ENCODE data around the gene ASIC2. TPM values are rescaled to one million over a fixed set of nuclear protein-coding genes. Genes with fewer than 3 reads are reported as not detected.

The ASIC2 gene
- total and polyA plus RNA-seq, 2 donors from 2014 or later, result 0.60 to 2.9 TPM

DNA sequence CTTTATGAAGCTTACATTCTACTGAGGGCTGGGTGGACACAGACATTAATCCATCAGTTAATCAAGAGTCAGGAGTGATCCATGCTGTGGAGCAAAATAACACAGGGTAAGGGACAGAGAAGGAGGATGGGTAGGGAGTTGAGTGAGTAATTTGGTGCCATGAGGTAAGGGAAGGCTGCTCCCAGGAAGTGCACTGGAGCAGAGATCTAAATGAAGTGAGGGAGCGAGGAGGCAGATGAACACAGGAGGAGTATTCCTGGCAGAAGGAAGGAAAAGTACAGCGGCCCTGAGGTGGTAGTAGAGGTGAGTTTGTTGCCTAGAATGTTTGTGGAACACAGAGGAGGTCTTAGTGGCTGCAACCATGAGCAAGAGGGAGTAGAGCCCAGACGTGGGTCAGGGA is 34.8 kb downstream of the ASIC2 start:
- no peaks in the 10 kb centered on the region for H3K9me3 ChIP-seq (ENCODE audit: control insufficient read depth in 2 of 3, insufficient read depth in 1 of 3, low read length in 3 of 3)
- H3K9ac ChIP-seq (ENCODE audit: low read length in 3 of 3), result no peak overlapping the region
- TF ChIP-seq, protein P1, sequence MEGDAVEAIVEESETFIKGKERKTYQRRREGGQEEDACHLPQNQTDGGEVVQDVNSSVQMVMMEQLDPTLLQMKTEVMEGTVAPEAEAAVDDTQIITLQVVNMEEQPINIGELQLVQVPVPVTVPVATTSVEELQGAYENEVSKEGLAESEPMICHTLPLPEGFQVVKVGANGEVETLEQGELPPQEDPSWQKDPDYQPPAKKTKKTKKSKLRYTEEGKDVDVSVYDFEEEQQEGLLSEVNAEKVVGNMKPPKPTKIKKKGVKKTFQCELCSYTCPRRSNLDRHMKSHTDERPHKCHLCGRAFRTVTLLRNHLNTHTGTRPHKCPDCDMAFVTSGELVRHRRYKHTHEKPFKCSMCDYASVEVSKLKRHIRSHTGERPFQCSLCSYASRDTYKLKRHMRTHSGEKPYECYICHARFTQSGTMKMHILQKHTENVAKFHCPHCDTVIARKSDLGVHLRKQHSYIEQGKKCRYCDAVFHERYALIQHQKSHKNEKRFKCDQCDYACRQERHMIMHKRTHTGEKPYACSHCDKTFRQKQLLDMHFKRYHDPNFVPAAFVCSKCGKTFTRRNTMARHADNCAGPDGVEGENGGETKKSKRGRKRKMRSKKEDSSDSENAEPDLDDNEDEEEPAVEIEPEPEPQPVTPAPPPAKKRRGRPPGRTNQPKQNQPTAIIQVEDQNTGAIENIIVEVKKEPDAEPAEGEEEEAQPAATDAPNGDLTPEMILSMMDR (IDR thresholded peaks at IDR 0.05; ENCODE audit: borderline replicate concordance, extremely low read depth, insufficient read depth), result no peak
- H3K4me1 ChIP-seq (ENCODE audit: control insufficient read depth in 2 of 3, insufficient read depth in 2 of 3, low read depth in 1 of 3, low read length in 3 of 3), result no peaks in the 10 kb centered on the region
- H3K27me3 ChIP-seq (ENCODE audit: control insufficient read depth, insufficient read depth, low read length), result no peaks in the 10 kb centered on the region
- H3K36me3 ChIP-seq (ENCODE audit: control insufficient read depth in 2 of 3, insufficient read depth in 3 of 3, low read length in 3 of 3), result no peaks in the 10 kb centered on the region
- intact Hi-C loops (cut with DNase I), result no loop called here
- FAIRE-seq (no peak), DNase-seq (no peak)
- H3K4me3 ChIP-seq (ENCODE audit: low read length in 3 of 3), result no peak overlapping the region
- no peak overlapping the region for H3K27ac ChIP-seq (ENCODE audit: low read depth in 2 of 2, low read length in 2 of 2)

DNA sequence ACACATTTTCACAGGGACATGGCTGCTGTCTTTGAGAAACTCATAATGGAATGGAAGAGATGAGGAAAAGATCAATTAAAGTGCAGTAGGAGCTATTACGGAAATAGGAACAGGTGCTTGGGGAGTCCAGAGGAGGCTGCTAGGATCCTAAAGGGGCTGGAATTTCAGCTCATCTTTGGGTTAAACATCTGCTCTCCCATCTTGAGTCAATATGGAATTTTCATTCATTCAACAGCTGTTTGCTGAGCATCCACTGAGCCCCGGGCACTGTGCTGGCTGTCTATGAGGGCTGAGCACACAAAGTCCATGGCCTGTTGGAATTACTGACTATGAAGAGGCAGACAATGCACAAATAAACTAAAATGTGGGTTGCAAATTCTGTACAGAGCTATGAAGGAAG is 47.9 kb downstream of the ASIC2 start:
- intact Hi-C loops (cut with DNase I), result no loop called here
- H3K9ac ChIP-seq (ENCODE audit: low read length in 3 of 3), result no peak overlapping the region
- TF ChIP-seq, protein P1 (IDR thresholded peaks at IDR 0.05; ENCODE audit: borderline replicate concordance, extremely low read depth, insufficient read depth), result no peak
- H3K4me1 ChIP-seq (ENCODE audit: control insufficient read depth in 2 of 3, insufficient read depth in 2 of 3, low read depth in 1 of 3, low read length in 3 of 3), result no peaks in the 10 kb centered on the region
- H3K4me3 ChIP-seq (ENCODE audit: low read length in 3 of 3), result no peak overlapping the region
- no peak overlapping the region for H3K27ac ChIP-seq (ENCODE audit: low read depth in 2 of 2, low read length in 2 of 2)
- H3K27me3 ChIP-seq (ENCODE audit: control insufficient read depth, insufficient read depth, low read length), result no peaks in the 10 kb centered on the region
- FAIRE-seq (no peak), DNase-seq (no peak)
- H3K9me3 ChIP-seq (ENCODE audit: control insufficient read depth in 2 of 3, insufficient read depth in 1 of 3, low read length in 3 of 3), result no peaks in the 10 kb centered on the region
- H3K36me3 ChIP-seq (ENCODE audit: control insufficient read depth in 2 of 3, insufficient read depth in 3 of 3, low read length in 3 of 3), result no peaks in the 10 kb centered on the region

DNA sequence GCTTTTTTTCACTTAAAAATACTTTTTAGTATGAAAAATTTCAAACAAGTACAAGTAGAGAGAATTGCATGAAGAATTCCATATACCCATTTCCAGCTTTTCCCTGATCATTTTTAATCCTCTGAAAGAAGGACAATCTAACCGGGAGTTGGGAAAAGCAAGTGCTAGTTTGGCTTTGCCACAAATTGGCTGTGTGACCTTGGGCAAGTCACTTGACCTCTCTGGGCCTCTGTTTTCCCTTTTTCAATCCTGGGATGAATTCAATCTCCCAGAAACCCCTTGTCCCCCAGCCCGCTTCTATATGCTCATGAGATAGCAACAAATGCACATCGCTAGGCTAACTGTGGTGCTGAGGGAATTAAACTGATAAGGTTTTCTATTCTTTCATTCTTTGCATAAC is 49.4 kb downstream of the ASIC2 start:
- Histone ChIP-seq H3K4me1 (ENCODE audit: control insufficient read depth in 2 of 3, insufficient read depth in 2 of 3, low read depth in 1 of 3, low read length in 3 of 3) (no peaks in the 10 kb centered on the region), H3K36me3 (ENCODE audit: control insufficient read depth in 2 of 3, insufficient read depth in 3 of 3, low read length in 3 of 3) (no peaks in the 10 kb centered on the region), H3K27me3 (ENCODE audit: control insufficient read depth, insufficient read depth, low read length) (no peaks in the 10 kb centered on the region), H3K9ac (ENCODE audit: low read length in 3 of 3) (no peak overlapping the region), H3K9me3 (ENCODE audit: control insufficient read depth in 2 of 3, insufficient read depth in 1 of 3, low read length in 3 of 3) (no peaks in the 10 kb centered on the region), H3K27ac (ENCODE audit: low read depth in 2 of 2, low read length in 2 of 2) (no peak overlapping the region), H3K4me3 (ENCODE audit: low read length in 3 of 3) (no peak overlapping the region)
- DNase-seq (no peak), FAIRE-seq (no peak)
- intact Hi-C loops (cut with DNase I), result no loop called here
- TF ChIP-seq, protein P1 (IDR thresholded peaks at IDR 0.05; ENCODE audit: borderline replicate concordance, extremely low read depth, insufficient read depth), result no peak

All from kidney (tissue), 14 donors.